Gastrocnemius medialis (tissue), 4 donors: ENCODE measurements around the gene PLXNC1.

Experiments used
- CTCF ChIP-seq, 5 experiments: fragments of 450-650 bp in 3 of 5; fragments of 200-600 bp in 2 of 5; sonication (generic) in 2 of 5; IDR thresholded peaks in 4 of 5; conservative IDR thresholded peaks in 1 of 5; 1 replicate in 4 of 5; 2 replicates in 1 of 5; pipeline ENCODE4 v1.5.1; 2016 to 2019; ENCODE audit warnings: antibody characterized with exemption in 5 of 5, mild to moderate bottlenecking in 3 of 5, moderate library complexity in 3 of 5
- POLR2A ChIP-seq, 2 donors: fragments of 450-650 bp; IDR thresholded peaks; one replicate each; pipeline ENCODE4 v1.6.1; 2017; ENCODE audit warnings: antibody characterized with exemption in 2 of 2, mild to moderate bottlenecking in 2 of 2, moderate library complexity in 2 of 2

DNA sequence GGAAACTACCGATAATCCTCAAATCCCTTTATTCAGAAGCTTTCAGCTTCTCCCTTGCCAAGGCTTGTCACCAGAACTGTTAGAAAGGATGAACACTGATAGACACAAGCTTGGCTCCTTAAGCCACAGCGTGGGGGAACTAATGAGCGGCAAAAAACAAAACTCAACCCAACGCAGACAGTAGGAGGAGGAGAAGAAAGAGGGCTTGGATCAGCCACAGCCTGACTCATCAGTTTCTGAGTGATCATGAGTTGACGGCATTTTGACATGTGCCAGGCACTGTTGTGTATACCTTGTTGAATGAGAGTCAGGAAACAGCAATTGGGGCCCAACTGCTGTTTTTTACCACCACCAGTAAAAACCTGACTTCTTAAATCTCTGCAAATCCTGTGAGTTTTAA lies 23.7 kb downstream of the PLXNC1 start:
- TF ChIP-seq CTCF (IDR thresholded peaks at IDR 0.05 in 4 of 5, conservative IDR thresholded peaks at IDR 0.05 in 1 of 5): no peak
- no peak for TF ChIP-seq POLR2A (IDR thresholded peaks at IDR 0.05)
